NCI-H526 treated with DMSO at 0.1 percent for 48 hours (cell line): ENCODE results near the gene LOXL1.

ENCODE experiments used
- DNase-seq: peaks from one replicate; lab custom pipeline; 2025; lab: John Stamatoyannopoulos, UW

The LOXL1 gene

GRCh38 chr15:73981761-73982221 is 55.5 kb downstream of the LOXL1 start:
- DNase-seq = no peak

GRCh38 chr15:73982222-73982962 is 56.1 kb downstream of the LOXL1 start:
- no peak for DNase-seq

- DNase-seq = no peak
These were observed 57.0 kb downstream of the LOXL1 start for GRCh38 chr15:73983211-73983727.

GRCh38 chr15:73983773-73984172 is 57.5 kb downstream of the LOXL1 start:
- DNase-seq = no peak

GRCh38 chr15:73984208-73984979 is 58.1 kb downstream of the LOXL1 start:
- no peak for DNase-seq

GRCh38 chr15:73985101-73985873 is 59.0 kb downstream of the LOXL1 start:
- DNase-seq = no peak

- no peak for DNase-seq
These were observed 60.0 kb downstream of the LOXL1 start for GRCh38 chr15:73986055-73986775.

- no peak for DNase-seq
These were observed 60.5 kb downstream of the LOXL1 start for GRCh38 chr15:73986776-73987056.

- DNase-seq = no peak
These were observed 61.0 kb downstream of the LOXL1 start for GRCh38 chr15:73987250-73987649.

- no peak for DNase-seq
These were observed 61.6 kb downstream of the LOXL1 start for GRCh38 chr15:73987681-73988444.

- DNase-seq = no peak
These were observed 62.2 kb downstream of the LOXL1 start for GRCh38 chr15:73988445-73988969.

GRCh38 chr15:73989001-73989798 is 62.9 kb downstream of the LOXL1 start:
- no peak for DNase-seq

- DNase-seq = no peak
These were observed 64.2 kb downstream of the LOXL1 start for GRCh38 chr15:73990250-73991005.

- no peak for DNase-seq
These were observed 65.0 kb downstream of the LOXL1 start for GRCh38 chr15:73991260-73991659.

- DNase-seq = peak; percentile 76
These were observed 65.7 kb downstream of the LOXL1 start, which contains the start of gene STOML1 for GRCh38 chr15:73991726-73992593. STOML1 (minus strand) TSS chr15:73992295; CDS start chr15:73992223, 72 bp downstream.

GRCh38 chr15:73992594-73992898 is 66.3 kb downstream of the LOXL1 start:
- no peak for DNase-seq

- no peak for DNase-seq
These were observed 67.1 kb downstream of the LOXL1 start for GRCh38 chr15:73993211-73993994.
